Neural cell (in vitro differentiated cells): Measurements from ENCODE around the gene MED27. TPM values are rescaled to one million over a fixed set of nuclear protein-coding genes. Genes with fewer than 3 reads are reported as not detected.

Experiments
- H2AFZ ChIP-seq: fragments of 200-600, 300-800 bp; sonication (generic), shearing (Covaris generic); 2 replicates; pipeline ENCODE4 v1.6.0; 2014; ENCODE audit warnings: low read depth, mild to moderate bottlenecking, antibody characterized with exemption, low read length, moderate library complexity
- H3F3A ChIP-seq: fragments of 200-600 bp; shearing (Covaris generic); 2 replicates; pipeline ENCODE4 v1.6.1; 2016; ENCODE audit warnings: mild to moderate bottlenecking, moderate library complexity, mixed read lengths, antibody characterized with exemption, low read length; ENCODE audit not compliant: insufficient read depth, poor library complexity, severe bottlenecking
- H3K27ac ChIP-seq: fragments of 200-600, 300-800 bp; sonication (generic), shearing (Covaris generic); 2 replicates; pipeline ENCODE4 v1.5.1; 2014; ENCODE audit warnings: mild to moderate bottlenecking, low read length, moderate library complexity
- H3K27me3 ChIP-seq: fragments of 300-800, 200-600 bp; sonication (generic), shearing (Covaris generic); 2 replicates; pipeline ENCODE4 v1.6.0; 2014; ENCODE audit warnings: mild to moderate bottlenecking, low read depth, low read length, moderate library complexity; ENCODE audit not compliant: insufficient read depth
- H3K36me3 ChIP-seq: fragments of 300-800, 200-600 bp; sonication (generic), shearing (Covaris generic); 2 replicates; pipeline ENCODE4 v1.5.1; 2014; ENCODE audit warnings: mild to moderate bottlenecking, antibody characterized with exemption, low read length, moderate library complexity; ENCODE audit not compliant: insufficient read depth
- H3K4me2 ChIP-seq: fragments of 300-800, 200-600 bp; sonication (generic), shearing (Covaris generic); 2 replicates; pipeline ENCODE4 v1.6.0; 2014; ENCODE audit warnings: mild to moderate bottlenecking, low read length
- H3K4me3 ChIP-seq: fragments of 300-800, 200-600 bp; sonication (generic), shearing (Covaris generic); 2 replicates; pipeline ENCODE4 v1.5.1; 2014; ENCODE audit warnings: mild to moderate bottlenecking, low read length, moderate library complexity
- H3K79me2 ChIP-seq: fragments of 200-600 bp; shearing (Covaris generic); replicated peaks from 2 replicates; pipeline ENCODE4 v1.6.0; 2014; ENCODE audit warnings: mild to moderate bottlenecking, low read length, moderate library complexity; ENCODE audit not compliant: insufficient read depth
- H3K9ac ChIP-seq: fragments of 300-800, 200-600 bp; sonication (generic), shearing (Covaris generic); 2 replicates; pipeline ENCODE4 v1.6.1; 2016; ENCODE audit warnings: mild to moderate bottlenecking, low read length, mixed read lengths
- H3K9me2 ChIP-seq: fragments of 200-600 bp; shearing (Covaris generic); 2 replicates; pipeline ENCODE4 v1.6.1; 2016; ENCODE audit warnings: mild to moderate bottlenecking, low read length, mixed read lengths; ENCODE audit not compliant: insufficient read depth
- H3K9me3 ChIP-seq: fragments of 200-600, 300-800 bp; sonication (generic), shearing (Covaris generic); 2 replicates; pipeline ENCODE4 v1.6.1; 2016; ENCODE audit warnings: mild to moderate bottlenecking, mixed run types, low read length, moderate library complexity, mixed read lengths
- H4K20me1 ChIP-seq: fragments of 200-600 bp; shearing (Covaris generic); 2 replicates; pipeline ENCODE4 v1.6.1; 2016; ENCODE audit warnings: mild to moderate bottlenecking, mixed run types; ENCODE audit not compliant: insufficient read depth
- CTCF ChIP-seq: fragments of 450-650 bp; IDR thresholded peaks from 2 replicates; pipeline ENCODE4 v1.5.1; 2014; ENCODE audit warnings: antibody characterized with exemption, mild to moderate bottlenecking, moderate library complexity; ENCODE audit not compliant: poor library complexity, severe bottlenecking
- EP300 ChIP-seq: fragments of 450-650 bp; conservative IDR thresholded peaks from 2 replicates; pipeline ENCODE4 v1.6.1; 2014; ENCODE audit warnings: antibody characterized with exemption, mild to moderate bottlenecking, moderate library complexity; ENCODE audit not compliant: poor library complexity, severe bottlenecking
- EZH2 ChIP-seq: fragments of 200-600, 300-800 bp; shearing (Covaris generic), sonication (generic); IDR thresholded peaks from 2 replicates; pipeline ENCODE4 v1.6.1; 2014; ENCODE audit warnings: antibody characterized with exemption, low read length, borderline replicate concordance, mild to moderate bottlenecking; ENCODE audit not compliant: insufficient read depth, poor library complexity, severe bottlenecking
- MXI1 ChIP-seq: fragments of 450-650 bp; conservative IDR thresholded peaks from 2 replicates; pipeline ENCODE4 v1.6.1; 2014; ENCODE audit warnings: antibody characterized with exemption, mild to moderate bottlenecking; ENCODE audit not compliant: poor library complexity, severe bottlenecking
- POLR2AphosphoS5 ChIP-seq: IDR thresholded peaks from 2 replicates; pipeline ENCODE4 v1.6.1; 2012
- RAD21 ChIP-seq: fragments of 450-650 bp; conservative IDR thresholded peaks from 2 replicates; pipeline ENCODE4 v1.6.1; 2014; ENCODE audit warnings: antibody characterized with exemption, mild to moderate bottlenecking, moderate library complexity
- REST ChIP-seq: IDR thresholded peaks from 2 replicates; pipeline ENCODE4 v1.6.1; 2012; ENCODE audit warnings: borderline replicate concordance
- SMC3 ChIP-seq: fragments of 450-650 bp; conservative IDR thresholded peaks from 2 replicates; pipeline ENCODE4 v1.6.1; 2014; ENCODE audit warnings: antibody characterized with exemption, mild to moderate bottlenecking, moderate library complexity; ENCODE audit not compliant: poor library complexity
- TAF1 ChIP-seq: IDR thresholded peaks from 2 replicates; pipeline ENCODE4 v1.6.1; 2012; ENCODE audit warnings: low read depth
- polyA plus RNA-seq: library from polyadenylated mRNA; depleted of rRNA; stranded (reverse); fragments of >200 nt; gene quantifications from 2 replicates; pipeline ENCODE4 v1.2.3, GENCODE V29; 2014

Gene MED27
- polyA plus RNA-seq, 1 donor from 2014 or later: 7.5 TPM

- Histone ChIP-seq H3K4me2 (no peak overlapping the region), H3K27ac (no peak overlapping the region), H3F3A (no peaks in the 10 kb centered on the region), H3K9me3 (no peaks in the 10 kb centered on the region), H3K36me3 (no peaks in the 10 kb centered on the region), H3K4me3 (no peak overlapping the region), H4K20me1 (no peaks in the 10 kb centered on the region), H3K27me3 (no peaks in the 10 kb centered on the region), H3K79me2 (peaks cover 4% of the 10 kb centered on the region), H3K9ac (no peak overlapping the region), H2AFZ (no peak overlapping the region), H3K9me2 (no peaks in the 10 kb centered on the region)
- no peak for TF ChIP-seq RAD21
- TF ChIP-seq SMC3: no peak
- TF ChIP-seq EP300: no peak
- no peak for TF ChIP-seq CTCF
- no peak for TF ChIP-seq REST
- no peak for TF ChIP-seq EZH2
- no peak for TF ChIP-seq TAF1
Observed at GRCh38 chr9:131934673-131935072, 145.0 kb downstream of the MED27 start.

- Histone ChIP-seq H3K27ac (no peak overlapping the region), H4K20me1 (no peaks in the 10 kb centered on the region), H3K4me2 (no peak overlapping the region), H2AFZ (no peak overlapping the region), H3K36me3 (no peaks in the 10 kb centered on the region), H3K79me2 (no peaks in the 10 kb centered on the region), H3K4me3 (no peak overlapping the region), H3K27me3 (no peaks in the 10 kb centered on the region), H3K9me2 (no peaks in the 10 kb centered on the region), H3F3A (no peaks in the 10 kb centered on the region), H3K9ac (no peak overlapping the region), H3K9me3 (no peaks in the 10 kb centered on the region)
- no peak for TF ChIP-seq REST
- no peak for TF ChIP-seq POLR2AphosphoS5
- TF ChIP-seq CTCF: no peak
- TF ChIP-seq SMC3: no peak
- no peak for TF ChIP-seq RAD21
- TF ChIP-seq MXI1: no peak
- no peak for TF ChIP-seq EZH2
- TF ChIP-seq EP300: no peak
- no peak for TF ChIP-seq TAF1
Observed at GRCh38 chr9:131927091-131927490, 152.6 kb downstream of the MED27 start.
